Measurements from ENCODE around the gene RBM5. TPM values are rescaled to one million over a fixed set of nuclear protein-coding genes. Genes with fewer than 3 reads are reported as not detected.

The RBM5 gene
- total and polyA plus RNA-seq, 2 experiments from 2014 or later: 44.9 to 111 TPM

- TF ChIP-seq ZNF462 (CRISPR knock-in tag; IDR thresholded peaks at IDR 0.05) (no peak), CREB1 (CRISPR knock-in tag; IDR thresholded peaks at IDR 0.05; ENCODE audit: low read depth) (no peak), CTCF (conservative IDR thresholded peaks at IDR 0.05; ENCODE audit: low read depth in 2 of 2) (no peak), POLR2AphosphoS5 (IDR thresholded peaks at IDR 0.05; ENCODE audit: low read depth) (no peak), JUNB (IDR thresholded peaks at IDR 0.05; ENCODE audit: unreplicated experiment) (no peak), ZNF331 (CRISPR knock-in tag; IDR thresholded peaks at IDR 0.05; ENCODE audit: low read depth) (no peak), EZH2phosphoT487 (IDR thresholded peaks at IDR 0.05; ENCODE audit: unreplicated experiment) (no peak), STAT1 (IDR thresholded peaks at IDR 0.05; ENCODE audit: unreplicated experiment) (no peak), EZH2 (IDR thresholded peaks at IDR 0.05; ENCODE audit: low read depth, unreplicated experiment) (no peak), NANOG (IDR thresholded peaks at IDR 0.05; ENCODE audit: borderline replicate concordance) (no peak)
These were observed 73.5 kb downstream of the RBM5 start (continued) for GRCh38 chr3:50162034-50162883.
